ENCODE results near the gene BANF2. TPM values are rescaled to one million over a fixed set of nuclear protein-coding genes. Genes with fewer than 3 reads are reported as not detected.

The BANF2 gene
- total and polyA plus RNA-seq, 2 of the 13 experiments (the other 11 are each of a cell fraction or from before 2014, with no cell fraction given) = 0.35 TPM; not detected in 1

DNA sequence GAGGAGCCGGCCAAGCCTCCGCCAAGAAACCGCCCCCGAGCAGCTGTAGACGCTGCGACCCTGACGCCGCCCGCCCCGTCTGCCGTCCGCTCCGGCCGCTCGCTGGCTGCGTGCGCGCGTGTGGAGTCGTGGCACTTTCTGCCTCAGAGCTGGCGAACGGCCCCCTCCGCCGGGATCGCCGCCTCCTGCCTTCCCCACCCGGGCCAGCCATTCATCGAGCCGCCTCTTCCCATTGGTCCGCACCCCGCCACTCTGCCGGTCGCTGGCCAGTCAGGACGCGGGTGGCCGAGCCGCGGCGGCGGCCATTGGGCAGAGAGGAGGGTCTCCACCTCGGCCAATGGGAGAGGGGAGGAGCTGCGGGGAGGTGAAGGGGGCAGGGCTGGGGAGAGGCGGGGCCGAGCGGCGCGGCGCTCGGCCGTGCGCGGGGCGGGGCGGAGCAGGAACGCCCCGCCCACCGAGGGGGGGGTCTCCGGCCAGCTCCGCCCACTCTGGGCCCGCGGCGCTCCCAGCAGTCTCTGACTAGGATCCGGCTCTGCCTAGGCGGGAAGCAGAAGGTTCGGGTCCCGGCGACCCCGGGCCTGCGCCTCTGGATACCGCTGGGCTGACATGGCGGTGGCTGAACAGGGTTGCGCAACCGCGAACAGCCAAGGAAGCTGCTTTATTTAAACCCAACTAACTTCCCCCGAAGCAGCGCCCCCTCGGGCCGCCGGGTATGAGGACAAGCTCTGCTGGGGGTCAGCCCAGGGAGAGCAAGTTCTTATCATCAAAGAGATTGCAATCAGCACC, 17.5 kb upstream of the BANF2 start, which contains the start of gene RRBP1 (continued):
- TF ChIP-seq, protein P1, sequence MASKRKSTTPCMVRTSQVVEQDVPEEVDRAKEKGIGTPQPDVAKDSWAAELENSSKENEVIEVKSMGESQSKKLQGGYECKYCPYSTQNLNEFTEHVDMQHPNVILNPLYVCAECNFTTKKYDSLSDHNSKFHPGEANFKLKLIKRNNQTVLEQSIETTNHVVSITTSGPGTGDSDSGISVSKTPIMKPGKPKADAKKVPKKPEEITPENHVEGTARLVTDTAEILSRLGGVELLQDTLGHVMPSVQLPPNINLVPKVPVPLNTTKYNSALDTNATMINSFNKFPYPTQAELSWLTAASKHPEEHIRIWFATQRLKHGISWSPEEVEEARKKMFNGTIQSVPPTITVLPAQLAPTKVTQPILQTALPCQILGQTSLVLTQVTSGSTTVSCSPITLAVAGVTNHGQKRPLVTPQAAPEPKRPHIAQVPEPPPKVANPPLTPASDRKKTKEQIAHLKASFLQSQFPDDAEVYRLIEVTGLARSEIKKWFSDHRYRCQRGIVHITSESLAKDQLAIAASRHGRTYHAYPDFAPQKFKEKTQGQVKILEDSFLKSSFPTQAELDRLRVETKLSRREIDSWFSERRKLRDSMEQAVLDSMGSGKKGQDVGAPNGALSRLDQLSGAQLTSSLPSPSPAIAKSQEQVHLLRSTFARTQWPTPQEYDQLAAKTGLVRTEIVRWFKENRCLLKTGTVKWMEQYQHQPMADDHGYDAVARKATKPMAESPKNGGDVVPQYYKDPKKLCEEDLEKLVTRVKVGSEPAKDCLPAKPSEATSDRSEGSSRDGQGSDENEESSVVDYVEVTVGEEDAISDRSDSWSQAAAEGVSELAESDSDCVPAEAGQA (IDR thresholded peaks at IDR 0.05; ENCODE audit: low read depth) = peak; percentile 81
- TF ChIP-seq, protein P1 (CRISPR knock-in tag; IDR thresholded peaks at IDR 0.05; ENCODE audit: borderline replicate concordance) = no peak; the same call in 1 of the 2 replicates
- TF ChIP-seq ZNF335 (CRISPR knock-in tag; IDR thresholded peaks at IDR 0.05) (peak; percentile 7; the same call in 1 of the 2 replicates), RFX5 (IDR thresholded peaks at IDR 0.05; ENCODE audit: low read depth, low read length) (no peak), EEA1 (CRISPR knock-in tag; IDR thresholded peaks at IDR 0.05; ENCODE audit: borderline replicate concordance) (peak; percentile 39; the same call in 1 of the 2 replicates), HHEX (CRISPR knock-in tag; IDR thresholded peaks at IDR 0.05) (no peak), ZNF782 (CRISPR knock-in tag; IDR thresholded peaks at IDR 0.05; ENCODE audit: borderline replicate concordance) (peak; percentile 4; the same call in 1 of the 2 replicates), KLF13 (CRISPR knock-in tag; IDR thresholded peaks at IDR 0.05) (no peak), ZSCAN21 (CRISPR knock-in tag; IDR thresholded peaks at IDR 0.05; ENCODE audit: borderline replicate concordance) (peak; percentile 62), TEAD3 (CRISPR knock-in tag; optimal IDR thresholded peaks at IDR 0.05; ENCODE audit: borderline replicate concordance) (peak; percentile 77), ZNF547 (CRISPR knock-in tag; IDR thresholded peaks at IDR 0.05) (peak; percentile 77), IKZF1 (IDR thresholded peaks at IDR 0.05) (no peak), ZNF225 (CRISPR knock-in tag; IDR thresholded peaks at IDR 0.05) (peak; percentile 92), NFE2 (CRISPR knock-in tag; IDR thresholded peaks at IDR 0.05) (no peak), TCF7L2 (IDR thresholded peaks at IDR 0.05; ENCODE audit: low read depth, low read length) (no peak), NFIB (CRISPR knock-in tag; IDR thresholded peaks at IDR 0.05; ENCODE audit: borderline replicate concordance) (no peak), MZF1 (CRISPR knock-in tag; IDR thresholded peaks at IDR 0.05; ENCODE audit: borderline replicate concordance) (no peak), RAD21 (CRISPR knock-in tag; IDR thresholded peaks at IDR 0.05) (peak; percentile 92)
- TF ChIP-seq, protein P2, sequence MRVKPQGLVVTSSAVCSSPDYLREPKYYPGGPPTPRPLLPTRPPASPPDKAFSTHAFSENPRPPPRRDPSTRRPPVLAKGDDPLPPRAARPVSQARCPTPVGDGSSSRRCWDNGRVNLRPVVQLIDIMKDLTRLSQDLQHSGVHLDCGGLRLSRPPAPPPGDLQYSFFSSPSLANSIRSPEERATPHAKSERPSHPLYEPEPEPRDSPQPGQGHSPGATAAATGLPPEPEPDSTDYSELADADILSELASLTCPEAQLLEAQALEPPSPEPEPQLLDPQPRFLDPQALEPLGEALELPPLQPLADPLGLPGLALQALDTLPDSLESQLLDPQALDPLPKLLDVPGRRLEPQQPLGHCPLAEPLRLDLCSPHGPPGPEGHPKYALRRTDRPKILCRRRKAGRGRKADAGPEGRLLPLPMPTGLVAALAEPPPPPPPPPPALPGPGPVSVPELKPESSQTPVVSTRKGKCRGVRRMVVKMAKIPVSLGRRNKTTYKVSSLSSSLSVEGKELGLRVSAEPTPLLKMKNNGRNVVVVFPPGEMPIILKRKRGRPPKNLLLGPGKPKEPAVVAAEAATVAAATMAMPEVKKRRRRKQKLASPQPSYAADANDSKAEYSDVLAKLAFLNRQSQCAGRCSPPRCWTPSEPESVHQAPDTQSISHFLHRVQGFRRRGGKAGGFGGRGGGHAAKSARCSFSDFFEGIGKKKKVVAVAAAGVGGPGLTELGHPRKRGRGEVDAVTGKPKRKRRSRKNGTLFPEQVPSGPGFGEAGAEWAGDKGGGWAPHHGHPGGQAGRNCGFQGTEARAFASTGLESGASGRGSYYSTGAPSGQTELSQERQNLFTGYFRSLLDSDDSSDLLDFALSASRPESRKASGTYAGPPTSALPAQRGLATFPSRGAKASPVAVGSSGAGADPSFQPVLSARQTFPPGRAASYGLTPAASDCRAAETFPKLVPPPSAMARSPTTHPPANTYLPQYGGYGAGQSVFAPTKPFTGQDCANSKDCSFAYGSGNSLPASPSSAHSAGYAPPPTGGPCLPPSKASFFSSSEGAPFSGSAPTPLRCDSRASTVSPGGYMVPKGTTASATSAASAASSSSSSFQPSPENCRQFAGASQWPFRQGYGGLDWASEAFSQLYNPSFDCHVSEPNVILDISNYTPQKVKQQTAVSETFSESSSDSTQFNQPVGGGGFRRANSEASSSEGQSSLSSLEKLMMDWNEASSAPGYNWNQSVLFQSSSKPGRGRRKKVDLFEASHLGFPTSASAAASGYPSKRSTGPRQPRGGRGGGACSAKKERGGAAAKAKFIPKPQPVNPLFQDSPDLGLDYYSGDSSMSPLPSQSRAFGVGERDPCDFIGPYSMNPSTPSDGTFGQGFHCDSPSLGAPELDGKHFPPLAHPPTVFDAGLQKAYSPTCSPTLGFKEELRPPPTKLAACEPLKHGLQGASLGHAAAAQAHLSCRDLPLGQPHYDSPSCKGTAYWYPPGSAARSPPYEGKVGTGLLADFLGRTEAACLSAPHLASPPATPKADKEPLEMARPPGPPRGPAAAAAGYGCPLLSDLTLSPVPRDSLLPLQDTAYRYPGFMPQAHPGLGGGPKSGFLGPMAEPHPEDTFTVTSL (CRISPR knock-in tag; IDR thresholded peaks at IDR 0.05; ENCODE audit: borderline replicate concordance) = no peak

Data from HepG2 (cell line).